ENCODE results near the gene TSPOAP1. TPM values are rescaled to one million over a fixed set of nuclear protein-coding genes. Genes with fewer than 3 reads are reported as not detected.

TSPOAP1 gene
- total and polyA plus RNA-seq, 2 of the 13 experiments (the other 11 are each of a cell fraction or from before 2014, with no cell fraction given) = not detected

DNA sequence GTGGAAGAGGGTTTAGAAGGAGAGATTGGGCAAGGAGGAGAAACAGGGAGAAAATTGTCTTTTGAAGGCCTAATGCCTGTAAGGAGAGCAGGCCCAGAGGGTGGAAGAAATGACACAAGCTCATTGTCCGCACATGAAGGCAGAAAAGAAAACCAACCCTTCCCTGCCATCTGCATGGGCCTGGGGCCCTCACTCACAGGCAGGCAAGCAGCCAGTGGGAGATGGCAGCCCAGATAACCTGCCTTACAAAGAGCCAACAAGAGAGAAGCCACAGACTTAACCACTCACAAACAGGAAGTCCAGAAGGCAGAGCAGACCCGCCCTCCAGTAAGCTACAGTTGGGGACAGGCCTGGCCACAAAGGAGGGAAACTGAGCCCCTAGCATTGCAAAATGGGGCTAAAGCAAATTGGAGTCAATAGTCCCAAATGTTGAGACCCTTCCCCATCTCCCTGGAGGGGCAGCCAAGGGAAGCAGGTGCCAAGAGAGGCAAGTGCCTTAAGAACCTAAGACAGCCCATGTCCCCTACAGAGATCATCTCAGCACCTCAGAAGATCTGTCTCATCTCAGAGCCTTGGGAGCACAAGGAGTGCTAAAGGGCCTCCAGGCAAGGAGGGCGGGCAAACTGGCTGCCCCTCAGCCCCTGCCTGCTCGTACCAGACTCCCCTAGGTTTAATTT is 7.3 kb upstream of the TSPOAP1 start (continued):
- TF ChIP-seq MYC (CRISPR knock-in tag; IDR thresholded peaks at IDR 0.05; ENCODE audit: borderline replicate concordance) (no peak), RFX1 (IDR thresholded peaks at IDR 0.05) (no peak), NCOA2 (CRISPR knock-in tag; IDR thresholded peaks at IDR 0.05) (no peak), HOXA3 (CRISPR knock-in tag; IDR thresholded peaks at IDR 0.05) (peak; percentile 35; the same call in 1 of the 2 replicates), SRSF9 (IDR thresholded peaks at IDR 0.05; ENCODE audit: borderline replicate concordance, insufficient read depth, low read depth, low read length, poor library complexity, severe bottlenecking) (no peak), MIXL1 (CRISPR knock-in tag; IDR thresholded peaks at IDR 0.05) (no peak), AGO1 (IDR thresholded peaks at IDR 0.05; ENCODE audit: low read depth, low read length, poor library complexity, severe bottlenecking) (no peak), ZNF674 (CRISPR knock-in tag; IDR thresholded peaks at IDR 0.05; ENCODE audit: low read depth) (no peak), HES4 (CRISPR knock-in tag; IDR thresholded peaks at IDR 0.05; ENCODE audit: borderline replicate concordance) (no peak), SAP130 (CRISPR knock-in tag; IDR thresholded peaks at IDR 0.05; ENCODE audit: low read depth) (peak; percentile 64), HOXA9 (CRISPR knock-in tag; IDR thresholded peaks at IDR 0.05; ENCODE audit: borderline replicate concordance) (no peak), ZSCAN12 (CRISPR knock-in tag; IDR thresholded peaks at IDR 0.05) (no peak), ZKSCAN8 (CRISPR knock-in tag; IDR thresholded peaks at IDR 0.05; ENCODE audit: borderline replicate concordance) (0 out of 2 replicates have a peak, but pooled peaks have one; percentile 18), ZFX (CRISPR knock-in tag; IDR thresholded peaks at IDR 0.05; ENCODE audit: low read depth) (peak; percentile 52), JDP2 (CRISPR knock-in tag; IDR thresholded peaks at IDR 0.05; ENCODE audit: borderline replicate concordance) (no peak), NRL (CRISPR knock-in tag; IDR thresholded peaks at IDR 0.05; ENCODE audit: borderline replicate concordance) (no peak), FOSL1 (CRISPR knock-in tag; IDR thresholded peaks at IDR 0.05; ENCODE audit: borderline replicate concordance) (no peak), ATF7-NPFF (CRISPR knock-in tag; IDR thresholded peaks at IDR 0.05; ENCODE audit: low read depth) (no peak), ZNF432 (CRISPR knock-in tag; IDR thresholded peaks at IDR 0.05; ENCODE audit: borderline replicate concordance) (no peak), ZFP1 (CRISPR knock-in tag; IDR thresholded peaks at IDR 0.05) (no peak)
- TF ChIP-seq, protein P1, sequence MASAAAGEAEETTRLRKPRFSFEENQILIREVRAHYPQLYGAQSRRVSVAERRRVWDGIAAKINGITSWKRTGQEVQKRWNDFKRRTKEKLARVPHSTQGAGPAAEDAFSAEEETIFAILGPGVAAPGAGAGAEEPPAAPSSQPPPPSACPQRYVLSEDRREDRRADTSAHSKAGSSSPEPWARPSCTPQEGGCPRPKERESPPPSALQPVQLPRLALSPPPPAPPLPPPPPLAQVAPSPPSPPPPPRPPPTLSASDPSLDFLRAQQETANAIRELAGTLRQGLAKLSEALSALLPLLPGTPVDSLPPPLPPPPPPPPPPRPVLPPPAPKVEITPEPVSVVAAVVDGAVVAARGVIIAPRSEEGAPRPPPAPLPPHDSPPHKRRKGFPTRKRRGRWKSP (CRISPR knock-in tag; IDR thresholded peaks at IDR 0.05) = no peak
- TF ChIP-seq, protein P2, sequence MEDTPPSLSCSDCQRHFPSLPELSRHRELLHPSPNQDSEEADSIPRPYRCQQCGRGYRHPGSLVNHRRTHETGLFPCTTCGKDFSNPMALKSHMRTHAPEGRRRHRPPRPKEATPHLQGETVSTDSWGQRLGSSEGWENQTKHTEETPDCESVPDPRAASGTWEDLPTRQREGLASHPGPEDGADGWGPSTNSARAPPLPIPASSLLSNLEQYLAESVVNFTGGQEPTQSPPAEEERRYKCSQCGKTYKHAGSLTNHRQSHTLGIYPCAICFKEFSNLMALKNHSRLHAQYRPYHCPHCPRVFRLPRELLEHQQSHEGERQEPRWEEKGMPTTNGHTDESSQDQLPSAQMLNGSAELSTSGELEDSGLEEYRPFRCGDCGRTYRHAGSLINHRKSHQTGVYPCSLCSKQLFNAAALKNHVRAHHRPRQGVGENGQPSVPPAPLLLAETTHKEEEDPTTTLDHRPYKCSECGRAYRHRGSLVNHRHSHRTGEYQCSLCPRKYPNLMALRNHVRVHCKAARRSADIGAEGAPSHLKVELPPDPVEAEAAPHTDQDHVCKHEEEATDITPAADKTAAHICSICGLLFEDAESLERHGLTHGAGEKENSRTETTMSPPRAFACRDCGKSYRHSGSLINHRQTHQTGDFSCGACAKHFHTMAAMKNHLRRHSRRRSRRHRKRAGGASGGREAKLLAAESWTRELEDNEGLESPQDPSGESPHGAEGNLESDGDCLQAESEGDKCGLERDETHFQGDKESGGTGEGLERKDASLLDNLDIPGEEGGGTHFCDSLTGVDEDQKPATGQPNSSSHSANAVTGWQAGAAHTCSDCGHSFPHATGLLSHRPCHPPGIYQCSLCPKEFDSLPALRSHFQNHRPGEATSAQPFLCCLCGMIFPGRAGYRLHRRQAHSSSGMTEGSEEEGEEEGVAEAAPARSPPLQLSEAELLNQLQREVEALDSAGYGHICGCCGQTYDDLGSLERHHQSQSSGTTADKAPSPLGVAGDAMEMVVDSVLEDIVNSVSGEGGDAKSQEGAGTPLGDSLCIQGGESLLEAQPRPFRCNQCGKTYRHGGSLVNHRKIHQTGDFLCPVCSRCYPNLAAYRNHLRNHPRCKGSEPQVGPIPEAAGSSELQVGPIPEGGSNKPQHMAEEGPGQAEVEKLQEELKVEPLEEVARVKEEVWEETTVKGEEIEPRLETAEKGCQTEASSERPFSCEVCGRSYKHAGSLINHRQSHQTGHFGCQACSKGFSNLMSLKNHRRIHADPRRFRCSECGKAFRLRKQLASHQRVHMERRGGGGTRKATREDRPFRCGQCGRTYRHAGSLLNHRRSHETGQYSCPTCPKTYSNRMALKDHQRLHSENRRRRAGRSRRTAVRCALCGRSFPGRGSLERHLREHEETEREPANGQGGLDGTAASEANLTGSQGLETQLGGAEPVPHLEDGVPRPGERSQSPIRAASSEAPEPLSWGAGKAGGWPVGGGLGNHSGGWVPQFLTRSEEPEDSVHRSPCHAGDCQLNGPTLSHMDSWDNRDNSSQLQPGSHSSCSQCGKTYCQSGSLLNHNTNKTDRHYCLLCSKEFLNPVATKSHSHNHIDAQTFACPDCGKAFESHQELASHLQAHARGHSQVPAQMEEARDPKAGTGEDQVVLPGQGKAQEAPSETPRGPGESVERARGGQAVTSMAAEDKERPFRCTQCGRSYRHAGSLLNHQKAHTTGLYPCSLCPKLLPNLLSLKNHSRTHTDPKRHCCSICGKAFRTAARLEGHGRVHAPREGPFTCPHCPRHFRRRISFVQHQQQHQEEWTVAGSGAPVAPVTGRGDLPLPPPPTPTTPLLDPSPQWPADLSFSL (CRISPR knock-in tag; IDR thresholded peaks at IDR 0.05) = no peak
- TF ChIP-seq, protein P3, sequence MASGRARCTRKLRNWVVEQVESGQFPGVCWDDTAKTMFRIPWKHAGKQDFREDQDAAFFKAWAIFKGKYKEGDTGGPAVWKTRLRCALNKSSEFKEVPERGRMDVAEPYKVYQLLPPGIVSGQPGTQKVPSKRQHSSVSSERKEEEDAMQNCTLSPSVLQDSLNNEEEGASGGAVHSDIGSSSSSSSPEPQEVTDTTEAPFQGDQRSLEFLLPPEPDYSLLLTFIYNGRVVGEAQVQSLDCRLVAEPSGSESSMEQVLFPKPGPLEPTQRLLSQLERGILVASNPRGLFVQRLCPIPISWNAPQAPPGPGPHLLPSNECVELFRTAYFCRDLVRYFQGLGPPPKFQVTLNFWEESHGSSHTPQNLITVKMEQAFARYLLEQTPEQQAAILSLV (CRISPR knock-in tag; IDR thresholded peaks at IDR 0.05; ENCODE audit: borderline replicate concordance) = no peak

All from HepG2 (cell line).